K562 (cell line): ENCODE data around the gene PLEKHA8. TPM values are rescaled to one million over a fixed set of nuclear protein-coding genes. Genes with fewer than 3 reads are reported as not detected.

ENCODE experiments used
- CBX2 ChIP-seq: fragments of 200-600 bp; sonication (generic); IDR thresholded peaks from one replicate; pipeline ENCODE4 v1.6.1; 2012; ENCODE audit warnings: mild to moderate bottlenecking, low read length, inconsistent platforms; ENCODE audit not compliant: insufficient read depth, poor library complexity, severe bottlenecking
- CHD2 ChIP-seq: IDR thresholded peaks from 2 replicates; pipeline ENCODE4 v1.6.1; 2011; ENCODE audit warnings: low read depth, low read length
- EZH2 ChIP-seq: IDR thresholded peaks from 2 replicates; pipeline ENCODE4 v1.6.1; 2012; ENCODE audit warnings: low read depth, mild to moderate bottlenecking, inconsistent platforms, low read length, borderline replicate concordance
- HEY1 ChIP-seq: fragments of 250-450 bp; sonication (Bioruptor Pico); IDR thresholded peaks from 2 replicates; pipeline ENCODE4 v1.5.0; 2020; ENCODE audit warnings: mild to moderate bottlenecking, moderate library complexity, borderline replicate concordance
- MAZ ChIP-seq, 2 experiments: fragments of 450-650 bp in 1 of 2; sonication (generic) in 1 of 2; formaldehyde crosslinking; IDR thresholded peaks in 1 of 2; conservative IDR thresholded peaks in 1 of 2; 2 replicates each; pipeline versions ENCODE4 v1.4.0 to v1.5.0; 2020; ENCODE audit warnings: mild to moderate bottlenecking in 1 of 2, missing genetic modification reagents in 1 of 2
- MXI1 ChIP-seq: IDR thresholded peaks from 2 replicates; pipeline ENCODE4 v1.6.1; 2011; ENCODE audit warnings: low read depth, mild to moderate bottlenecking, improper control_type of control experiment, low read length
- RAD21 ChIP-seq, 2 experiments: fragments of 250-450 bp in 1 of 2; fragments of 450-650 bp in 1 of 2; sonication (Bioruptor Pico) in 1 of 2; formaldehyde crosslinking in 1 of 2; IDR thresholded peaks in 1 of 2; conservative IDR thresholded peaks in 1 of 2; 2 replicates each; pipeline versions ENCODE4 v1.4.0 to v1.8.0; 2020 to 2022; ENCODE audit warnings: mild to moderate bottlenecking in 2 of 2, moderate library complexity in 1 of 2
- SNRNP70 ChIP-seq: fragments of 200-400 bp; formaldehyde crosslinking; optimal IDR thresholded peaks from 2 replicates; pipeline ENCODE3; 2017; ENCODE audit warnings: low read depth, low read length
- SPI1 ChIP-seq: IDR thresholded peaks from 2 replicates; pipeline ENCODE4 v1.6.1; 2011; ENCODE audit warnings: low read depth, low read length, control low read depth, borderline replicate concordance
- TEAD1 ChIP-seq, 2 experiments: fragments of 450-650 bp in 1 of 2; sonication (generic) in 1 of 2; formaldehyde crosslinking; IDR thresholded peaks; 2 replicates each; pipeline versions ENCODE4 v1.4.0 to v1.8.0; 2020 to 2022; ENCODE audit warnings: mild to moderate bottlenecking in 2 of 2, missing genetic modification reagents in 1 of 2
- U2AF1 ChIP-seq: fragments of 200-400 bp; formaldehyde crosslinking; optimal IDR thresholded peaks from 2 replicates; pipeline ENCODE3; 2017; ENCODE audit warnings: mild to moderate bottlenecking, low read depth, low read length, moderate library complexity
- ZHX1 ChIP-seq: fragments of 150-350 bp; conservative IDR thresholded peaks from 2 replicates; pipeline ENCODE4 v1.6.1; 2014; ENCODE audit warnings: low read length
- ZNF354B ChIP-seq: fragments of 250-450 bp; sonication (Bioruptor Pico); IDR thresholded peaks from 2 replicates; pipeline ENCODE4 v1.4.0; 2020
- polyA plus RNA-seq, 8 experiments: library from polyadenylated mRNA; depleted of rRNA in 4 of 8; stranded (reverse) in 5 of 8; unstranded in 3 of 8; fragments of >200 nt; fragmentation: Nextera tagmentation in 2 of 8; fragmentation: Illumina TruSeq in 1 of 8; extraction: Ambion mirVana in 2 of 8; extraction: Trizol in 1 of 8; gene quantifications; 2 replicates each; pipeline versions ENCODE4 v1.2.1 to v1.2.3, GENCODE V29; 2011 to 2014; ENCODE audit warnings: inconsistent platforms in 1 of 8, missing spikeins in 1 of 8
- total RNA-seq, 7 experiments: library from RNA; depleted of rRNA in 6 of 7; stranded (reverse); fragments of >200 nt in 6 of 7; fragmentation: Illumina TruSeq in 2 of 7; extraction: Trizol in 2 of 7; gene quantifications; 2 replicates each; pipeline versions ENCODE4 v1.2.1 to v1.2.3, GENCODE V29; 2011 to 2021; ENCODE audit warnings: low replicate concordance in 1 of 7
- TF ChIP-seq, protein P1 (sequence below): sonication (generic); formaldehyde crosslinking; IDR thresholded peaks from 2 replicates; pipeline ENCODE4 v1.8.0; 2022; ENCODE audit warnings: mild to moderate bottlenecking, missing genetic modification reagents
- TF ChIP-seq, protein P2 (sequence below): sonication (generic); formaldehyde crosslinking; IDR thresholded peaks from 2 replicates; pipeline ENCODE4 v1.8.0; 2022; ENCODE audit warnings: mild to moderate bottlenecking, missing genetic modification reagents
- TF ChIP-seq, protein P3 (sequence below): fragments of 250-450 bp; sonication (Bioruptor Pico); IDR thresholded peaks from 2 replicates; pipeline ENCODE4 v1.5.0; 2020; ENCODE audit warnings: mild to moderate bottlenecking, borderline replicate concordance

The PLEKHA8 gene
- total and polyA plus RNA-seq, 9 of the 15 experiments (the other 6 are each of a cell fraction or from before 2014, with no cell fraction given), result 3.2 to 16.3 (median 11.8) TPM

- TF ChIP-seq, protein P1, sequence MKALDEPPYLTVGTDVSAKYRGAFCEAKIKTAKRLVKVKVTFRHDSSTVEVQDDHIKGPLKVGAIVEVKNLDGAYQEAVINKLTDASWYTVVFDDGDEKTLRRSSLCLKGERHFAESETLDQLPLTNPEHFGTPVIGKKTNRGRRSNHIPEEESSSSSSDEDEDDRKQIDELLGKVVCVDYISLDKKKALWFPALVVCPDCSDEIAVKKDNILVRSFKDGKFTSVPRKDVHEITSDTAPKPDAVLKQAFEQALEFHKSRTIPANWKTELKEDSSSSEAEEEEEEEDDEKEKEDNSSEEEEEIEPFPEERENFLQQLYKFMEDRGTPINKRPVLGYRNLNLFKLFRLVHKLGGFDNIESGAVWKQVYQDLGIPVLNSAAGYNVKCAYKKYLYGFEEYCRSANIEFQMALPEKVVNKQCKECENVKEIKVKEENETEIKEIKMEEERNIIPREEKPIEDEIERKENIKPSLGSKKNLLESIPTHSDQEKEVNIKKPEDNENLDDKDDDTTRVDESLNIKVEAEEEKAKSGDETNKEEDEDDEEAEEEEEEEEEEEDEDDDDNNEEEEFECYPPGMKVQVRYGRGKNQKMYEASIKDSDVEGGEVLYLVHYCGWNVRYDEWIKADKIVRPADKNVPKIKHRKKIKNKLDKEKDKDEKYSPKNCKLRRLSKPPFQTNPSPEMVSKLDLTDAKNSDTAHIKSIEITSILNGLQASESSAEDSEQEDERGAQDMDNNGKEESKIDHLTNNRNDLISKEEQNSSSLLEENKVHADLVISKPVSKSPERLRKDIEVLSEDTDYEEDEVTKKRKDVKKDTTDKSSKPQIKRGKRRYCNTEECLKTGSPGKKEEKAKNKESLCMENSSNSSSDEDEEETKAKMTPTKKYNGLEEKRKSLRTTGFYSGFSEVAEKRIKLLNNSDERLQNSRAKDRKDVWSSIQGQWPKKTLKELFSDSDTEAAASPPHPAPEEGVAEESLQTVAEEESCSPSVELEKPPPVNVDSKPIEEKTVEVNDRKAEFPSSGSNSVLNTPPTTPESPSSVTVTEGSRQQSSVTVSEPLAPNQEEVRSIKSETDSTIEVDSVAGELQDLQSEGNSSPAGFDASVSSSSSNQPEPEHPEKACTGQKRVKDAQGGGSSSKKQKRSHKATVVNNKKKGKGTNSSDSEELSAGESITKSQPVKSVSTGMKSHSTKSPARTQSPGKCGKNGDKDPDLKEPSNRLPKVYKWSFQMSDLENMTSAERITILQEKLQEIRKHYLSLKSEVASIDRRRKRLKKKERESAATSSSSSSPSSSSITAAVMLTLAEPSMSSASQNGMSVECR, result no peak
- TF ChIP-seq CBX2 (no peak), U2AF1 (no peak), HEY1 (no peak), ZNF354B (CRISPR knock-in tag) (no peak), CHD2 (no peak), SNRNP70 (no peak), RAD21 (CRISPR knock-in tag; conservative IDR thresholded peaks at IDR 0.05 in 1 of 2, IDR thresholded peaks at IDR 0.05 in 1 of 2) (no peak), MXI1 (no peak), ZHX1 (no peak), MAZ (CRISPR knock-in tag; conservative IDR thresholded peaks at IDR 0.05 in 1 of 2, IDR thresholded peaks at IDR 0.05 in 1 of 2) (peak in 1 of 2 experiments; percentile 16; a peak in 1 of 4 replicates), SPI1 (no peak), TEAD1 (CRISPR knock-in tag; IDR thresholded peaks at IDR 0.05) (no peak), EZH2 (no peak)
- TF ChIP-seq, protein P2, sequence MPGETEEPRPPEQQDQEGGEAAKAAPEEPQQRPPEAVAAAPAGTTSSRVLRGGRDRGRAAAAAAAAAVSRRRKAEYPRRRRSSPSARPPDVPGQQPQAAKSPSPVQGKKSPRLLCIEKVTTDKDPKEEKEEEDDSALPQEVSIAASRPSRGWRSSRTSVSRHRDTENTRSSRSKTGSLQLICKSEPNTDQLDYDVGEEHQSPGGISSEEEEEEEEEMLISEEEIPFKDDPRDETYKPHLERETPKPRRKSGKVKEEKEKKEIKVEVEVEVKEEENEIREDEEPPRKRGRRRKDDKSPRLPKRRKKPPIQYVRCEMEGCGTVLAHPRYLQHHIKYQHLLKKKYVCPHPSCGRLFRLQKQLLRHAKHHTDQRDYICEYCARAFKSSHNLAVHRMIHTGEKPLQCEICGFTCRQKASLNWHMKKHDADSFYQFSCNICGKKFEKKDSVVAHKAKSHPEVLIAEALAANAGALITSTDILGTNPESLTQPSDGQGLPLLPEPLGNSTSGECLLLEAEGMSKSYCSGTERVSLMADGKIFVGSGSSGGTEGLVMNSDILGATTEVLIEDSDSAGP, result no peak
- TF ChIP-seq, protein P3, sequence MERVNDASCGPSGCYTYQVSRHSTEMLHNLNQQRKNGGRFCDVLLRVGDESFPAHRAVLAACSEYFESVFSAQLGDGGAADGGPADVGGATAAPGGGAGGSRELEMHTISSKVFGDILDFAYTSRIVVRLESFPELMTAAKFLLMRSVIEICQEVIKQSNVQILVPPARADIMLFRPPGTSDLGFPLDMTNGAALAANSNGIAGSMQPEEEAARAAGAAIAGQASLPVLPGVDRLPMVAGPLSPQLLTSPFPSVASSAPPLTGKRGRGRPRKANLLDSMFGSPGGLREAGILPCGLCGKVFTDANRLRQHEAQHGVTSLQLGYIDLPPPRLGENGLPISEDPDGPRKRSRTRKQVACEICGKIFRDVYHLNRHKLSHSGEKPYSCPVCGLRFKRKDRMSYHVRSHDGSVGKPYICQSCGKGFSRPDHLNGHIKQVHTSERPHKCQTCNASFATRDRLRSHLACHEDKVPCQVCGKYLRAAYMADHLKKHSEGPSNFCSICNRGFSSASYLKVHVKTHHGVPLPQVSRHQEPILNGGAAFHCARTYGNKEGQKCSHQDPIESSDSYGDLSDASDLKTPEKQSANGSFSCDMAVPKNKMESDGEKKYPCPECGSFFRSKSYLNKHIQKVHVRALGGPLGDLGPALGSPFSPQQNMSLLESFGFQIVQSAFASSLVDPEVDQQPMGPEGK (CRISPR knock-in tag), result no peak
Observed at GRCh38 chr7:30163231-30163894, 135.2 kb downstream of the PLEKHA8 start (continued).
